Measurements from ENCODE around the gene TMEM229B. TPM values are rescaled to one million over a fixed set of nuclear protein-coding genes. Genes with fewer than 3 reads are reported as not detected.

The TMEM229B gene
- total and polyA plus RNA-seq, 5 donors, result 1.3 to 11.8 (median 3.7) TPM

DNA sequence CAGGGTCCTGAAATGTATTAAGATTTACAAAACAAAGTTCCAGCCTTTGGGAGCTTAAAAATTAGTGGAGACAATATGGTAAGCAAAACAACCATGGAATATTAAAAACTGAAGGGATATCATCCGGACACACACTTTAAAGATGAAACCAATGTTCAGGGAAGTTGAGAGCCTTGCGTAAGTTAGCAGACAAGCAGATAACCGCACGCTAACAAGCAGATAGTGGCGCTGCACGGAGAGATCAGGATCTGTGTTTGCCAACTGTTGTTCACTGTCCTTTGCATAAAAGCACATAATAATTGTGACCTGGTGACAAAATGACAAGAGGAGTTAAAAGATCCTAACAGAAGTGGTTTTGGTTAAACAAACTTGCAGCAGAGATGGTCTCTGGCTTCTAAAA is 14.3 kb upstream of the TMEM229B start:
- intact Hi-C loops (cut with DNase I), result no loop called here
- no peaks in the 10 kb centered on the region for H3K9me3 ChIP-seq (ENCODE audit: control insufficient read depth, low read length)
- no peaks in the 10 kb centered on the region for H3K27me3 ChIP-seq (ENCODE audit: control insufficient read depth, insufficient read depth)
- ATAC-seq (no peak), DNase-seq (no peak)
- H3K4me3 ChIP-seq (ENCODE audit: low read length), result no peak overlapping the region
- no peak overlapping the region for H3K27ac ChIP-seq (ENCODE audit: low read length)
- 46% methylated on average over 6 of the region's 6 CpGs for whole genome bisulfite sequencing
- no peaks in the 10 kb centered on the region for H3K4me1 ChIP-seq (ENCODE audit: control insufficient read depth, insufficient read depth, low read length)

DNA sequence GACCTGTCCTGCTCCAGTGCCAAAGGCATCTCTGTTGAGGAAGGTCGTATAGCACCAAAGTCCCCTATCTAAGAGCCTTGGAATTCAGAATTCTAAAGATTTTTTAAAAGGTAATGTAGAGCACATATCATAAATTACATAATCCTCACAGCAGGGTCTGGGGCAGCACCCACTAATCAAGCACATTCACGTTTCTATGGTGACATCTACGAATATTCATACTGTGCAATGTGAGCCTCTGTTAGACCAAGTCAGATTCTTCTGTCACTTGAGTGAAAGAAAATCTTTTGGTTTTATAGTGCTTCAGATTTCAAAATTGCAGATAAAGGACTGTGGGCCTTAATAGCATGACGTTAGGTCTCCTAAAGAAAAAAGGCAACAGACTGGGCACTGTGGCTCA is 13.1 kb upstream of the TMEM229B start:
- 70% methylated on average over 4 of the region's 4 CpGs for WGBS
- DNase-seq (no peak), ATAC-seq (no peak)
- no peak overlapping the region for H3K4me3 ChIP-seq (ENCODE audit: low read length)
- intact Hi-C loops (cut with DNase I), result no loop called here
- H3K27me3 ChIP-seq (ENCODE audit: control insufficient read depth, insufficient read depth), result no peaks in the 10 kb centered on the region
- no peak overlapping the region for H3K27ac ChIP-seq (ENCODE audit: low read length)
- no peaks in the 10 kb centered on the region for H3K9me3 ChIP-seq (ENCODE audit: control insufficient read depth, low read length)
- H3K4me1 ChIP-seq (ENCODE audit: control insufficient read depth, insufficient read depth, low read length), result no peaks in the 10 kb centered on the region

DNA sequence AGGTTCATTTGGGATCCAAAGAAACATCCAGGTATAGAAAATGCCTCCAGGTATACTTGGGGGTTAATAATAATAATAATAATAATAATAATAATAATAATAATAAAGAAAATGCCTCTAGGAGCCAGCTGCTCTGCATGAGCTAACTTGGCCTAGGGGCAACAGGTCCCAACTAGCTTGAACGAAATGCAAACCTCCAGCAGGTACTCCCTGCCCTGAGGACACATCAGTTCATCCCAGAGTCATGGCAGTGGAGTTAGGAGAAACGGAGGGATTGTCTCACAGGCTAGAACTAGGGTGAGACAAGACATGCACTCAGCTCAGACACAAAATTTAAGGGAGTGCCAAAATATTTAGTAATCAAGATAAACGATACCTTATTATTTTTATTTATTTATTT is 12.5 kb upstream of the TMEM229B start:
- DNase-seq (no peak), ATAC-seq (no peak)
- Histone ChIP-seq H3K27ac (ENCODE audit: low read length) (no peak overlapping the region), H3K9me3 (ENCODE audit: control insufficient read depth, low read length) (no peaks in the 10 kb centered on the region), H3K27me3 (ENCODE audit: control insufficient read depth, insufficient read depth) (no peaks in the 10 kb centered on the region), H3K4me3 (ENCODE audit: low read length) (no peak overlapping the region), H3K4me1 (ENCODE audit: control insufficient read depth, insufficient read depth, low read length) (no peaks in the 10 kb centered on the region)
- WGBS, result 87% methylated on average over 3 of the region's 3 CpGs
- intact Hi-C loops (cut with DNase I), result no loop called here

DNA sequence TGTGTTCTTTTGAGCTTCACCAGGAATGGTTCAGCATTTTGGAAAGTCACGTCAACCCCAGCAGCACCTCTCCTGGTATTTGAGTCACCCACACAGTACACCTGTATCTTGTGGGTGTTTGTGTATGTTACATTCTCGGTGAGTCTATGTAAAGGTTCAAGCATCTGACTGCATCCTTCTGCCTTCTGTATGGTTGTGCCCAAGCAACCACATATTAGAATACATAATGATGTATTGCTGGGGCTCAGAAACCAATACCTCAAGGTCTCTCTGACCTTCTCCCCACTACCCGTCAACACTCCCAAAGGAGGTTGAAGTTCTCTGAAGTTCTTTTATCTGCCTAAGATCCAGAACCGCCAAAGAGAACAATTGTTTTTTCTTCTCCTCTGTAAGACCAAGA is 9.2 kb upstream of the TMEM229B start:
- intact Hi-C loops (cut with DNase I), result no loop called here

DNA sequence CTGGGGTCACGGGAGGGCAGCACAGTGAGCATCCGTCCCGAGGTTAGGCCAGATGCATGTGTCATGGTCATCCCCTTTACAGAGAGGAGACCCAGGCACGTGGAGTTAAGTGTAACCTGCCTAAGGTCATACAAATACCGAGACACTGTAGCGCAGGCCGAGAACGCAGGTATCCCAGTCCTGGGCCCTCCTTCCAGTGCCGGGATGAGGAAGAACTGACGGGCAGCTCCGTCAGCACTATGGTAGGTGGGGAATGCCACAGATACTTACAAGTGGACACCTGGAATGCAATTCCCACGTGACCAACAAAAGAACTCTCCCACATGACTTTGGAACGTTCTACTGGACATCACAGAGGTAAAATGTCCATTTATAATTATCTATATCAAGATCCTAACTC is 8.7 kb upstream of the TMEM229B start:
- intact Hi-C loops (cut with DNase I), result no loop called here
- WGBS, result 84% methylated on average over 13 of the region's 13 CpGs
- Histone ChIP-seq H3K4me3 (ENCODE audit: low read length) (no peak overlapping the region), H3K4me1 (ENCODE audit: control insufficient read depth, insufficient read depth, low read length) (no peaks in the 10 kb centered on the region), H3K27me3 (ENCODE audit: control insufficient read depth, insufficient read depth) (no peaks in the 10 kb centered on the region), H3K27ac (ENCODE audit: low read length) (no peak overlapping the region), H3K9me3 (ENCODE audit: control insufficient read depth, low read length) (no peaks in the 10 kb centered on the region)
- no peak for DNase-seq
- ATAC-seq, result no peak

More for the DNA sequence above, 9.2 kb upstream of the TMEM229B start:
- H3K27ac ChIP-seq (ENCODE audit: low read length), result no peak overlapping the region
- no peaks in the 10 kb centered on the region for H3K4me1 ChIP-seq (ENCODE audit: control insufficient read depth, insufficient read depth, low read length)
- H3K9me3 ChIP-seq (ENCODE audit: control insufficient read depth, low read length), result no peaks in the 10 kb centered on the region
- no peaks in the 10 kb centered on the region for H3K27me3 ChIP-seq (ENCODE audit: control insufficient read depth, insufficient read depth)
- WGBS, result 93% methylated on average over 4 of the region's 4 CpGs
- H3K4me3 ChIP-seq (ENCODE audit: low read length), result no peak overlapping the region
- no peak for DNase-seq
- no peak for ATAC-seq

DNA sequence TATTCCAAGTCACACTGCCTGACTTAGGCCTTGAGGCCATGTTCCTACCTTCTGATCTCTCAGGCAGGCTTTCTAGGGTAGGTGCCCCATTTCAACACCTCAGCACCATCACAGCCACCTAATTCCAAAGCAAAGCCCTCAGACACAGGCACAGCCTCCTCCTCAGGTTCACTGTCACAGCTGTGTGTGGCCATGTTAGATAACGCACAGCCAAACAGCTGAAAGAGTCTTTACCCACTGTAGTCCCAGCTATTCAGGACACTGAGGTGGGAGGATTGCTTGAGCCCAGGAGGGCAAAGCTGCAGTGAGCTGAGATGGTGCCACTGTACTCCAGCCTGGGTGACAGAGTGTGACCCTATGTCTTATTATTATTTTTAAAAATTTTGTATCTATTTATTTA is 7.3 kb upstream of the TMEM229B start:
- ATAC-seq, result no peak
- 90% methylated on average over 1 of the region's 1 CpG for WGBS
- no peak overlapping the region for H3K4me3 ChIP-seq (ENCODE audit: low read length)
- DNase-seq, result no peak
- no peak overlapping the region for H3K27ac ChIP-seq (ENCODE audit: low read length)
- no peaks in the 10 kb centered on the region for H3K4me1 ChIP-seq (ENCODE audit: control insufficient read depth, insufficient read depth, low read length)
- no peaks in the 10 kb centered on the region for H3K9me3 ChIP-seq (ENCODE audit: control insufficient read depth, low read length)
- no peaks in the 10 kb centered on the region for H3K27me3 ChIP-seq (ENCODE audit: control insufficient read depth, insufficient read depth)
- intact Hi-C loops (cut with DNase I), result no loop called here

DNA sequence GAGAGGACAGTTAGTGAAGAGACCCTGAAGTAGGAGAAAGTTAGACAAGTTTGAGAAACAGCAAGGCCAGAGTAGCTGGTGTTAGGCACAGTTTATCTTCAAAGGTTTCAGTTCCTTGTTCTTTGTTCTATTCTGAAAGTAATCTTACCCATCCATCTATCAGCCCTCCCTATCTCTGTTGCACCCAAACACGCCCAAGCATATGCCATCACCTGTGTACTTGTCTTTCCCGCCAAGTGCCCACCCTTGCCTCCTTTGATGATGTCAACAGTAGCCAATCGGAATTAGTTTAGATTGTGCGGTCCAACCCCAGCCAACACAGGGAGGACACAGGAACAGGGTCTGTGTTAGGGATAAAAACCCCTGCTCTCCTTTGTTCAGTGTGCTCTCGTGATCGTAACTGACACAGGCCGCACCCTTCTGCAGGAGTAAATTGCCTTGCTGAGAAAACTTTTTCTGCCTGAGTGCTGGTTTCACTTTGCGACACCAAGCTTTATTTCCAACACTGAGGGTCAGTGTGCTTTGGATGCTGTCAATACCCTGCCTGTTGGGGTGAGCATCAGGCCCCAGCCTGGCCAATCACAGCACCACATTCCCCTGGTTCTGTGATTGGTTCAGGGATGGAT is 4.7 kb upstream of the TMEM229B start:
- intact Hi-C loops (cut with DNase I), result no loop called here
- Histone ChIP-seq H3K27ac (ENCODE audit: low read length) (no peak overlapping the region), H3K4me1 (ENCODE audit: control insufficient read depth, insufficient read depth, low read length) (no peaks in the 10 kb centered on the region), H3K9me3 (ENCODE audit: control insufficient read depth, low read length) (no peaks in the 10 kb centered on the region), H3K4me3 (ENCODE audit: low read length) (no peak overlapping the region), H3K27me3 (ENCODE audit: control insufficient read depth, insufficient read depth) (no peaks in the 10 kb centered on the region)
- 94% methylated on average over 8 of the region's 8 CpGs for WGBS
- ATAC-seq, result no peak
- no peak for DNase-seq

DNA sequence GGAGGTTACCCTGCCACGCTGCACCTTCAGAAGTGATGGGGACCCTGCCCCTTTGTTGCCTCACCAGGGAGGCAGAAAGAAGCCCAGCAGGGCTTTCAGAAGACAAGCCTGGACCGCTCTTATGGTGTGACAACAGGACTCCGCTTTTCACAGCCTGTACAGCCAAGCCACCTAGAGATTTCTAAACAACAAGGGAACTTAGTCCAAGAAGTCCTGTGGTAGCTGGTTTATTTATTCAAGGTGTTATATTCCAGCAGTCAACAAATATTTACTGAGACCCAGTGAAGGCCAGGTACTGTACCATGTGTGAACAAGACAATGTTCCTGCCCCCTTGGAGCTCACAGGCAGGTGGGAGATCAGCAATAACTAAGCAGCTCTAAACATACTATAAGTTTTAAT is 4.0 kb upstream of the TMEM229B start:
- Histone ChIP-seq H3K27ac (ENCODE audit: low read length) (no peak overlapping the region), H3K9me3 (ENCODE audit: control insufficient read depth, low read length) (no peaks in the 10 kb centered on the region), H3K4me3 (ENCODE audit: low read length) (no peak overlapping the region), H3K4me1 (ENCODE audit: control insufficient read depth, insufficient read depth, low read length) (no peaks in the 10 kb centered on the region), H3K27me3 (ENCODE audit: control insufficient read depth, insufficient read depth) (no peaks in the 10 kb centered on the region)
- DNase-seq (no peak), ATAC-seq (no peak)
- intact Hi-C loops (cut with DNase I), result no loop called here
- 85% methylated on average over 3 of the region's 3 CpGs for WGBS

DNA sequence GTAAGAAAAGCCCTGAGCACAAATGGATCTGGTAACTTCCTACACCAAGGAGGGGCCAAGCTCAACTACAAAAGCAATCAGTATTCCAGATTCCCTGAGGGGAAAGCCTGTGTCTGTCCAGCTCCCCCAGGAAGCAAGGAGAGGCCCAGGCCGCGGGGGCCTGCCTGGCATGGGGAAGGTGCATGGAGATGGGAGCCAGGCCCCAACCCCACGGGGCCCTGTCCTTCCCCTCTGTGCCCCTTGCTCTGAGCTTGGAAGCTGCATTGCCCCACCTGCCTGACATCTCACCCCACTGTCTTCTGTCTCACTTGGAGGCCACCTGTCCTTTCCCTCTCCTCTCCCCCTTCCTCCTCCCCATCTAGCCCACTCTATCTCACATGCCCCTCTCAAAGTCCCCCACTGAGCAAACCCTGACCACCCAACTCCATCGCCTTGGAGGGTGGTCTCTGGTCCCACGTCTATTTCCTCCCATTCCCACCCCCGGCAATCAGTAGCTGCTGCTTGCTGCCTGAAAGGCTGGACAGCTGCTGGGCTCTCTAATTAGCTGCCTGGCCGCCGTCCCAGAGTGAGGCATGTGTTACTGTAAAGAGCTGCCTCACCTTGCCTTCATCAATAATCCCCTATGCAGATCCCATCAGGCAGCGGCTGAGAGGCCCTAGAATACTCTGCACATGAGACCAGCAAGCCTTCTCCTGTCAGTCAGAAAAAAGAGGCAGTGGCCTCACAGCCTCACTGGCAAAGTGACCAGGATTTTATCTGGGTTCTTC is 3.4 kb upstream of the TMEM229B start:
- intact Hi-C loops (cut with DNase I), result no loop called here
- H3K4me1 ChIP-seq (ENCODE audit: control insufficient read depth, insufficient read depth, low read length), result no peaks in the 10 kb centered on the region
- H3K4me3 ChIP-seq (ENCODE audit: low read length), result no peak overlapping the region
- DNase-seq (peak in 1 of 3 donors; percentile 68), ATAC-seq (no peak)
- H3K9me3 ChIP-seq (ENCODE audit: control insufficient read depth, low read length), result no peaks in the 10 kb centered on the region
- H3K27me3 ChIP-seq (ENCODE audit: control insufficient read depth, insufficient read depth), result no peaks in the 10 kb centered on the region
- WGBS, result 44% methylated on average over 9 of the region's 9 CpGs
- no peak overlapping the region for H3K27ac ChIP-seq (ENCODE audit: low read length)

DNA sequence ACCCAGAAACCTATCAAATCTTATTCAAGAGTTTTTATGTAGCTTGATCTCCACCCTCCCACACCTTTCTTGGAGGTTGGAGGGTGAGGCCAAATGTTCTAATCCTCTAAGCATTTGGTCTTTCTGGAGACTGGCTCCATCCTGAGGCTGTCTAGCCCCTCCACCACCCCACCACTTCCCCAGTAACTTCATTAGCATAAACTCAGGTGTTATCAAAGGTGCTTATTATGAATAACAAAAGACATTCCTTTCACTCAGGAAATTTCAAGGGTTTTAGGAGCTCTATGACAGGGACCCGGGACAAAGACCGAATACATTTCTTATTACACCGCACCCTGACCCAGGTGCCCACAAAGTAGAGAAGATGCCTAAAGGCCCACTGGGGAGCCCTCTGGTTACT is 2.8 kb upstream of the TMEM229B start:
- intact Hi-C loops (cut with DNase I), result no loop called here
- no peak for DNase-seq
- no peaks in the 10 kb centered on the region for H3K27me3 ChIP-seq (ENCODE audit: control insufficient read depth, insufficient read depth)
- no peaks in the 10 kb centered on the region for H3K4me1 ChIP-seq (ENCODE audit: control insufficient read depth, insufficient read depth, low read length)
- no peak overlapping the region for H3K27ac ChIP-seq (ENCODE audit: low read length)
- 89% methylated on average over 3 of the region's 3 CpGs for WGBS
- no peaks in the 10 kb centered on the region for H3K9me3 ChIP-seq (ENCODE audit: control insufficient read depth, low read length)
- no peak overlapping the region for H3K4me3 ChIP-seq (ENCODE audit: low read length)
- no peak for ATAC-seq

DNA sequence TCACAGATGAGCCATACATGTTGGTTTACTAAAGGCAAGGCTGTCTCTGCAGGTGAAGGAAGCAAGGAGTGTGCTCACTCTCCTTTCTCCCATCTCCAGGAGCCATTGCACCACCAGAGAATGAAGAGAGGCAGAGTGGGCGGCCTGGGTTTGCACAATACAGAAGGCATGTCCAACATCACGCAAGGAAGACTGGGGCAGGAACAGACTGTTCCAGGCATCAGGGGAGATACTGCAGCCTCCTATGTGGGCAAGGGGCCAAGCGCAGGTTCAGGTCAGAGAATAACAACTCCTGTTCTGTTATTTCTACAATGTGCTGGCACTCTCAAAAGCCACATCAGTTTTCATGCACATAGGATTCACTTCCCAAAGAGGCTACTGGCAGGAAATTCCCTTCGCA is 1.7 kb upstream of the TMEM229B start:
- ATAC-seq (no peak), DNase-seq (no peak)
- Histone ChIP-seq H3K27ac (ENCODE audit: low read length) (no peak overlapping the region), H3K4me3 (ENCODE audit: low read length) (no peak overlapping the region), H3K9me3 (ENCODE audit: control insufficient read depth, low read length) (no peaks in the 10 kb centered on the region), H3K4me1 (ENCODE audit: control insufficient read depth, insufficient read depth, low read length) (no peaks in the 10 kb centered on the region), H3K27me3 (ENCODE audit: control insufficient read depth, insufficient read depth) (no peaks in the 10 kb centered on the region)
- intact Hi-C loops (cut with DNase I), result no loop called here
- 78% methylated on average over 4 of the region's 4 CpGs for WGBS
